ENCODE measurements around the gene CCDC12.

Gene CCDC12

GRCh38 chr3:47001731-47002170, 25.2 kb upstream of the CCDC12 start:
- TF ChIP-seq TEAD4 (IDR thresholded peaks at IDR 0.05) (no peak), REST (IDR thresholded peaks at IDR 0.05; ENCODE audit: low read depth) (no peak), FOXM1 (IDR thresholded peaks at IDR 0.05; ENCODE audit: borderline replicate concordance, low read depth) (no peak), EGR1 (IDR thresholded peaks at IDR 0.05) (no peak), EP300 (IDR thresholded peaks at IDR 0.05; ENCODE audit: borderline replicate concordance) (no peak)

- TF ChIP-seq EGR1 (IDR thresholded peaks at IDR 0.05) (no peak), TCF12 (IDR thresholded peaks at IDR 0.05; ENCODE audit: low read depth) (no peak), ZBTB7A (IDR thresholded peaks at IDR 0.05; ENCODE audit: low read depth) (no peak), TAF1 (IDR thresholded peaks at IDR 0.05; ENCODE audit: low read depth) (no peak), YY1 (IDR thresholded peaks at IDR 0.05; ENCODE audit: low read depth) (no peak), TEAD4 (IDR thresholded peaks at IDR 0.05) (no peak), MAX (IDR thresholded peaks at IDR 0.05) (no peak), CREB1 (IDR thresholded peaks at IDR 0.05; ENCODE audit: low read depth) (no peak), EP300 (IDR thresholded peaks at IDR 0.05; ENCODE audit: borderline replicate concordance) (no peak), FOXM1 (IDR thresholded peaks at IDR 0.05; ENCODE audit: borderline replicate concordance, low read depth) (no peak), RAD21 (IDR thresholded peaks at IDR 0.05; ENCODE audit: low read depth) (no peak), REST (IDR thresholded peaks at IDR 0.05; ENCODE audit: low read depth) (no peak), CEBPB (IDR thresholded peaks at IDR 0.05) (no peak)
These were observed 24.6 kb upstream of the CCDC12 start for GRCh38 chr3:47000922-47001730.

- TF ChIP-seq YY1 (IDR thresholded peaks at IDR 0.05; ENCODE audit: low read depth), result no peak
- TF ChIP-seq EGR1 (IDR thresholded peaks at IDR 0.05), result no peak
- no peak for TF ChIP-seq TEAD4 (IDR thresholded peaks at IDR 0.05)
- no peak for TF ChIP-seq CEBPB (IDR thresholded peaks at IDR 0.05)
- TF ChIP-seq USF1 (IDR thresholded peaks at IDR 0.05), result no peak
- TF ChIP-seq FOXM1 (IDR thresholded peaks at IDR 0.05; ENCODE audit: borderline replicate concordance, low read depth), result no peak
- no peak for TF ChIP-seq CREB1 (IDR thresholded peaks at IDR 0.05; ENCODE audit: low read depth)
- TF ChIP-seq TAF1 (IDR thresholded peaks at IDR 0.05; ENCODE audit: low read depth), result no peak
- no peak for TF ChIP-seq RAD21 (IDR thresholded peaks at IDR 0.05; ENCODE audit: low read depth)
- no peak for TF ChIP-seq REST (IDR thresholded peaks at IDR 0.05; ENCODE audit: low read depth)
- TF ChIP-seq ZBTB7A (IDR thresholded peaks at IDR 0.05; ENCODE audit: low read depth), result no peak
- no peak for TF ChIP-seq EP300 (IDR thresholded peaks at IDR 0.05; ENCODE audit: borderline replicate concordance)
- no peak for TF ChIP-seq MAX (IDR thresholded peaks at IDR 0.05)
These were observed 23.8 kb upstream of the CCDC12 start for GRCh38 chr3:47000198-47000815.

GRCh38 chr3:46999516-47000197, 23.1 kb upstream of the CCDC12 start:
- no peak for TF ChIP-seq TEAD4 (IDR thresholded peaks at IDR 0.05)
- no peak for TF ChIP-seq YY1 (IDR thresholded peaks at IDR 0.05; ENCODE audit: low read depth)
- TF ChIP-seq EP300 (IDR thresholded peaks at IDR 0.05; ENCODE audit: borderline replicate concordance), result no peak
- TF ChIP-seq TAF1 (IDR thresholded peaks at IDR 0.05; ENCODE audit: low read depth), result no peak
- TF ChIP-seq REST (IDR thresholded peaks at IDR 0.05; ENCODE audit: low read depth), result no peak
- TF ChIP-seq TCF12 (IDR thresholded peaks at IDR 0.05; ENCODE audit: low read depth), result no peak
- TF ChIP-seq RAD21 (IDR thresholded peaks at IDR 0.05; ENCODE audit: low read depth), result no peak
